ENCODE data around the gene EAPP. TPM values are rescaled to one million over a fixed set of nuclear protein-coding genes. Genes with fewer than 3 reads are reported as not detected.

The EAPP gene
- total and polyA plus RNA-seq, 4 donors, result 25.4 to 92.6 (median 32.0) TPM

GRCh38 chr14:34498684-34499412, 40.7 kb downstream of the EAPP start:
- no peaks in the 10 kb centered on the region for H3K36me3 ChIP-seq (ENCODE audit: control insufficient read depth in 4 of 4, insufficient read depth in 4 of 4, low read length in 4 of 4)
- no peak overlapping the region for H3K27ac ChIP-seq (ENCODE audit: low read depth in 1 of 2, low read length in 1 of 2)
- DNase-seq (peak in 1 of 3 donors; percentile 10), ATAC-seq (ENCODE audit: insufficient read depth, low FRiP score) (peak; percentile 60)
- no peaks in the 10 kb centered on the region for H3K9me3 ChIP-seq (ENCODE audit: control insufficient read depth in 4 of 4, insufficient read depth in 3 of 4, low read length in 3 of 4)
- H3K9ac ChIP-seq (ENCODE audit: insufficient read depth in 1 of 2, low read length in 2 of 2), result no peak overlapping the region
- WGBS, 2 donors, result 92 to 93% methylated on average over 6 of the region's 6 CpGs
- H3K4me1 ChIP-seq (ENCODE audit: control insufficient read depth in 5 of 5, insufficient read depth in 5 of 5, low read length in 5 of 5), result peaks cover 0 to 8% (median 0%) of the 10 kb centered on the region in 5 donors
- no peak overlapping the region for H3K4me3 ChIP-seq
- H3K27me3 ChIP-seq (ENCODE audit: control insufficient read depth in 3 of 3, insufficient read depth in 3 of 3, low read length in 2 of 3), result no peaks in the 10 kb centered on the region
- TF ChIP-seq CTCF (IDR thresholded peaks at IDR 0.05; ENCODE audit: control extremely low read depth, extremely low read depth), result peak; percentile 33

- peaks cover 0 to 8% (median 0%) of the 10 kb centered on the region in 5 donors for H3K4me1 ChIP-seq (ENCODE audit: control insufficient read depth in 5 of 5, insufficient read depth in 5 of 5, low read length in 5 of 5)
- peak overlapping the region in 1 of 2 donors; percentile 62 for H3K27ac ChIP-seq (ENCODE audit: low read depth in 1 of 2, low read length in 1 of 2)
- no peak for TF ChIP-seq CTCF (IDR thresholded peaks at IDR 0.05; ENCODE audit: control extremely low read depth, extremely low read depth)
- WGBS, 2 donors, result 48 to 58% methylated on average over 14 of the region's 14 CpGs
- peak; percentile 75 for ATAC-seq (ENCODE audit: insufficient read depth, low FRiP score)
- no peaks in the 10 kb centered on the region for H3K27me3 ChIP-seq (ENCODE audit: control insufficient read depth in 3 of 3, insufficient read depth in 3 of 3, low read length in 2 of 3)
- peak; percentile 68 to 85 (median 81) for DNase-seq
- H3K4me3 ChIP-seq, result no peak overlapping the region
- no peaks in the 10 kb centered on the region for H3K36me3 ChIP-seq (ENCODE audit: control insufficient read depth in 4 of 4, insufficient read depth in 4 of 4, low read length in 4 of 4)
- H3K9me3 ChIP-seq (ENCODE audit: control insufficient read depth in 4 of 4, insufficient read depth in 3 of 4, low read length in 3 of 4), result no peaks in the 10 kb centered on the region
- H3K9ac ChIP-seq (ENCODE audit: insufficient read depth in 1 of 2, low read length in 2 of 2), result peak overlapping the region in 1 of 2 donors; percentile 42
Measured at GRCh38 chr14:34496679-34497513, 42.6 kb downstream of the EAPP start.

- no peak for DNase-seq
- peak; percentile 31 for ATAC-seq (ENCODE audit: insufficient read depth, low FRiP score)
- no peaks in the 10 kb centered on the region for H3K27me3 ChIP-seq (ENCODE audit: control insufficient read depth in 3 of 3, insufficient read depth in 3 of 3, low read length in 2 of 3)
- no peak for TF ChIP-seq CTCF (IDR thresholded peaks at IDR 0.05; ENCODE audit: control extremely low read depth, extremely low read depth)
- H3K4me1 ChIP-seq (ENCODE audit: control insufficient read depth in 5 of 5, insufficient read depth in 5 of 5, low read length in 5 of 5), result peaks cover 0 to 8% (median 0%) of the 10 kb centered on the region in 5 donors
- 86 to 91% methylated on average over 11 of the region's 11 CpGs for WGBS, 2 donors
- no peak overlapping the region for H3K4me3 ChIP-seq
- H3K36me3 ChIP-seq (ENCODE audit: control insufficient read depth in 4 of 4, insufficient read depth in 4 of 4, low read length in 4 of 4), result no peaks in the 10 kb centered on the region
- H3K9me3 ChIP-seq (ENCODE audit: control insufficient read depth in 4 of 4, insufficient read depth in 3 of 4, low read length in 3 of 4), result no peaks in the 10 kb centered on the region
- H3K9ac ChIP-seq (ENCODE audit: insufficient read depth in 1 of 2, low read length in 2 of 2), result no peak overlapping the region
- no peak overlapping the region for H3K27ac ChIP-seq (ENCODE audit: low read depth in 1 of 2, low read length in 1 of 2)
Measured at GRCh38 chr14:34496007-34496678, 43.4 kb downstream of the EAPP start.

Measured in lung (tissue), 12 donors.